K562 (cell line): ENCODE data around the gene LY6G5B. TPM values are rescaled to one million over a fixed set of nuclear protein-coding genes. Genes with fewer than 3 reads are reported as not detected.
A peak's percentile ranks its signal among the peaks of the same experiment; 100 is the strongest.

Experiments used
- BRD9 ChIP-seq: fragments of 450-650 bp; IDR thresholded peaks from 2 replicates; pipeline ENCODE4 v1.6.1; 2018; ENCODE audit warnings: low read depth; ENCODE audit not compliant: partially characterized antibody
- CBFA2T2 ChIP-seq: fragments of 450-650 bp; conservative IDR thresholded peaks from 2 replicates; pipeline ENCODE4 v1.6.1; 2017; ENCODE audit warnings: mild to moderate bottlenecking
- CBFA2T3 ChIP-seq: fragments of 450-650 bp; IDR thresholded peaks from 2 replicates; pipeline ENCODE4 v1.6.1; 2017
- CCAR2 ChIP-seq: fragments of 200-400 bp; formaldehyde crosslinking; IDR thresholded peaks from 2 replicates; pipeline ENCODE4 v1.6.1; 2017; ENCODE audit warnings: mild to moderate bottlenecking, low read depth, low read length
- EHMT2 ChIP-seq: fragments of 450-650 bp; IDR thresholded peaks from 2 replicates; pipeline ENCODE4 v1.6.1; 2018; ENCODE audit warnings: antibody characterized with exemption
- FUS ChIP-seq: fragments of 200-400 bp; formaldehyde crosslinking; optimal IDR thresholded peaks from 2 replicates; pipeline ENCODE3; 2017; ENCODE audit warnings: low read depth, low read length
- HCFC1 ChIP-seq: IDR thresholded peaks from 2 replicates; pipeline ENCODE4 v1.6.1; 2012; ENCODE audit warnings: low read depth, low read length, improper control_type of control experiment
- IFI16 ChIP-seq: fragments of 250-450 bp; sonication (Bioruptor Pico); IDR thresholded peaks from 2 replicates; pipeline ENCODE4 v2.1.2; 2022; ENCODE audit warnings: mild to moderate bottlenecking, inconsistent platforms
- MAFK ChIP-seq: IDR thresholded peaks from 2 replicates; pipeline ENCODE4 v1.6.1; 2011; ENCODE audit warnings: low read length, improper control_type of control experiment
- MCM2 ChIP-seq: fragments of 450-650 bp; IDR thresholded peaks from 2 replicates; pipeline ENCODE4 v1.6.1; 2017; ENCODE audit warnings: low read depth, mild to moderate bottlenecking
- RBFOX2 ChIP-seq: fragments of 200-400 bp; formaldehyde crosslinking; IDR thresholded peaks from 2 replicates; pipeline ENCODE4 v1.6.1; 2017; ENCODE audit warnings: low read depth, mild to moderate bottlenecking, low read length, moderate library complexity
- RFX5 ChIP-seq: IDR thresholded peaks from 2 replicates; pipeline ENCODE4 v1.6.1; 2011; ENCODE audit warnings: low read depth, mild to moderate bottlenecking, improper control_type of control experiment, low read length
- RNF219 ChIP-seq: fragments of 250-450 bp; sonication (Bioruptor Pico); IDR thresholded peaks from 2 replicates; pipeline ENCODE4 v1.5.0; 2022; ENCODE audit warnings: mild to moderate bottlenecking
- SPI1 ChIP-seq: IDR thresholded peaks from 2 replicates; pipeline ENCODE4 v1.6.1; 2011; ENCODE audit warnings: low read depth, low read length, control low read depth, borderline replicate concordance
- SRSF1 ChIP-seq: fragments of 200-400 bp; formaldehyde crosslinking; IDR thresholded peaks from 2 replicates; pipeline ENCODE4 v1.6.1; 2017; ENCODE audit warnings: mild to moderate bottlenecking, low read depth, low read length, moderate library complexity
- USF1 ChIP-seq: sonication (generic); formaldehyde crosslinking; IDR thresholded peaks from 2 replicates; pipeline ENCODE4 v1.9.0; 2022; ENCODE audit warnings: mild to moderate bottlenecking, missing genetic modification reagents
- ZBTB12 ChIP-seq: fragments of 250-450 bp; sonication (Bioruptor Pico); IDR thresholded peaks from 2 replicates; pipeline ENCODE4 v1.4.0; 2020
- ZBTB2 ChIP-seq: fragments of 450-650 bp; IDR thresholded peaks from 2 replicates; pipeline ENCODE4 v1.6.1; 2016; ENCODE audit warnings: antibody characterized with exemption
- ZEB2 ChIP-seq: fragments of 450-650 bp; IDR thresholded peaks from 2 replicates; pipeline ENCODE4 v1.6.1; 2016
- ZNF277 ChIP-seq: fragments of 250-450 bp; sonication (Bioruptor Pico); IDR thresholded peaks from 2 replicates; pipeline ENCODE4 v1.8.0; 2022; ENCODE audit warnings: inconsistent platforms, mild to moderate bottlenecking, moderate library complexity, borderline replicate concordance
- ZNF3 ChIP-seq: fragments of 250-450 bp; sonication (Bioruptor Pico); IDR thresholded peaks from 2 replicates; pipeline ENCODE4 v1.5.0; 2021; ENCODE audit warnings: mild to moderate bottlenecking, moderate library complexity
- ZNF764 ChIP-seq: fragments of 250-450 bp; sonication (Bioruptor Pico); IDR thresholded peaks from 2 replicates; pipeline ENCODE4 v1.4.0; 2020; ENCODE audit warnings: low read depth, mild to moderate bottlenecking, moderate library complexity
- polyA plus RNA-seq, 8 experiments: library from polyadenylated mRNA; depleted of rRNA in 4 of 8; stranded (reverse) in 5 of 8; unstranded in 3 of 8; fragments of >200 nt; fragmentation: Nextera tagmentation in 2 of 8; fragmentation: Illumina TruSeq in 1 of 8; extraction: Ambion mirVana in 2 of 8; extraction: Trizol in 1 of 8; gene quantifications; 2 replicates each; pipeline versions ENCODE4 v1.2.1 to v1.2.3, GENCODE V29; 2011 to 2014; ENCODE audit warnings: inconsistent platforms in 1 of 8, missing spikeins in 1 of 8
- total RNA-seq, 7 experiments: library from RNA; depleted of rRNA in 6 of 7; stranded (reverse); fragments of >200 nt in 6 of 7; fragmentation: Illumina TruSeq in 2 of 7; extraction: Trizol in 2 of 7; gene quantifications; 2 replicates each; pipeline versions ENCODE4 v1.2.1 to v1.2.3, GENCODE V29; 2011 to 2021; ENCODE audit warnings: low replicate concordance in 1 of 7

LY6G5B gene
- total and polyA plus RNA-seq, 9 of the 15 experiments (the other 6 are each of a cell fraction or from before 2014, with no cell fraction given): 6.0 to 27.0 (median 7.5) TPM

- TF ChIP-seq CBFA2T2: no peak
- no peak; the same call in 1 of the 2 replicates for TF ChIP-seq CBFA2T3
- TF ChIP-seq ZNF3 (CRISPR knock-in tag): no peak
- peak; percentile 58; the same call in 1 of the 2 replicates for TF ChIP-seq EHMT2
- TF ChIP-seq CCAR2: no peak
- peak; percentile 81 for TF ChIP-seq HCFC1
- TF ChIP-seq MAFK: peak; percentile 40; the same call in 1 of the 2 replicates
- TF ChIP-seq USF1 (CRISPR knock-in tag): no peak; the same call in 1 of the 2 replicates
- peak; percentile 88 for TF ChIP-seq ZBTB12 (CRISPR knock-in tag)
- no peak for TF ChIP-seq ZNF277 (CRISPR knock-in tag)
- peak; percentile 57; the same call in 1 of the 2 replicates for TF ChIP-seq ZBTB2
- peak; percentile 46; the same call in 1 of the 2 replicates for TF ChIP-seq ZEB2
- no peak for TF ChIP-seq SRSF1
- TF ChIP-seq IFI16 (CRISPR knock-in tag): no peak
- TF ChIP-seq BRD9: peak; percentile 90
- TF ChIP-seq MCM2: no peak
- TF ChIP-seq RNF219 (CRISPR knock-in tag): no peak
- TF ChIP-seq RFX5: peak; percentile 28; the same call in 1 of the 2 replicates
- peak; percentile 96 for TF ChIP-seq RBFOX2
- no peak for TF ChIP-seq FUS
- TF ChIP-seq ZNF764 (CRISPR knock-in tag): 0 out of 2 replicates have a peak, but pooled peaks have one; percentile 45
- no peak for TF ChIP-seq SPI1
These were observed 33.3 kb downstream of the LY6G5B start, which contains the start of gene ABHD16A (continued) for GRCh38 chr6:31702819-31703716.
